ENCODE results near the gene FRMD4B. TPM values are rescaled to one million over a fixed set of nuclear protein-coding genes. Genes with fewer than 3 reads are reported as not detected.

Gene FRMD4B
- total RNA-seq, 2 donors from 2014 or later: 57.5 to 86.1 TPM

- Histone ChIP-seq H3K4me1 (ENCODE audit: control insufficient read depth in 1 of 2, low read depth in 2 of 2) (no peaks in the 10 kb centered on the region), H3K36me3 (no peaks in the 10 kb centered on the region), H3K27ac (no peak overlapping the region), H3K4me3 (no peak overlapping the region), H3K27me3 (replicated peaks; ENCODE audit: insufficient read depth) (no peaks in the 10 kb centered on the region), H3K9me3 (no peaks in the 10 kb centered on the region)
- ATAC-seq (ENCODE audit: insufficient number of reproducible peaks, low FRiP score, low read depth) (no peak), DNase-seq (ENCODE audit: low spot score) (no peak)
- TF ChIP-seq CTCF (IDR thresholded peaks at IDR 0.05): no peak
Measured at GRCh38 chr3:69145688-69146087, 240.2 kb downstream of the FRMD4B start.

- H3K9me3 ChIP-seq: no peaks in the 10 kb centered on the region
- no peak for TF ChIP-seq CTCF (IDR thresholded peaks at IDR 0.05)
- ATAC-seq (ENCODE audit: insufficient number of reproducible peaks, low FRiP score, low read depth) (no peak), DNase-seq (ENCODE audit: low spot score) (no peak)
- no peaks in the 10 kb centered on the region for H3K4me1 ChIP-seq (ENCODE audit: control insufficient read depth in 1 of 2, low read depth in 2 of 2)
- H3K27me3 ChIP-seq (replicated peaks; ENCODE audit: insufficient read depth): no peaks in the 10 kb centered on the region
- H3K4me3 ChIP-seq: no peak overlapping the region
- H3K27ac ChIP-seq: no peak overlapping the region
- H3K36me3 ChIP-seq: no peaks in the 10 kb centered on the region
Measured at GRCh38 chr3:69144631-69145245, 241.2 kb downstream of the FRMD4B start.

GRCh38 chr3:69143612-69144011 lies 242.3 kb downstream of the FRMD4B start:
- H3K4me1 ChIP-seq (ENCODE audit: control insufficient read depth in 1 of 2, low read depth in 2 of 2): no peaks in the 10 kb centered on the region
- H3K9me3 ChIP-seq: no peaks in the 10 kb centered on the region
- H3K4me3 ChIP-seq: no peak overlapping the region
- H3K36me3 ChIP-seq: no peaks in the 10 kb centered on the region
- DNase-seq (ENCODE audit: low spot score) (no peak), ATAC-seq (ENCODE audit: insufficient number of reproducible peaks, low FRiP score, low read depth) (no peak)
- H3K27ac ChIP-seq: no peak overlapping the region
- no peak for TF ChIP-seq CTCF (IDR thresholded peaks at IDR 0.05)
- H3K27me3 ChIP-seq (replicated peaks; ENCODE audit: insufficient read depth): no peaks in the 10 kb centered on the region

- ATAC-seq (ENCODE audit: insufficient number of reproducible peaks, low FRiP score, low read depth): no peak
- H3K4me3 ChIP-seq: no peak overlapping the region
- no peaks in the 10 kb centered on the region for H3K9me3 ChIP-seq
- H3K27ac ChIP-seq: no peak overlapping the region
- DNase-seq (ENCODE audit: low spot score): no peak
- H3K27me3 ChIP-seq (replicated peaks; ENCODE audit: insufficient read depth): no peaks in the 10 kb centered on the region
- no peak for TF ChIP-seq CTCF (IDR thresholded peaks at IDR 0.05)
- no peaks in the 10 kb centered on the region for H3K4me1 ChIP-seq (ENCODE audit: control insufficient read depth in 1 of 2, low read depth in 2 of 2)
- H3K36me3 ChIP-seq: no peaks in the 10 kb centered on the region
Measured at GRCh38 chr3:69142797-69143454, 243.0 kb downstream of the FRMD4B start.

GRCh38 chr3:69142090-69142489 lies 243.8 kb downstream of the FRMD4B start:
- TF ChIP-seq CTCF (IDR thresholded peaks at IDR 0.05): no peak
- no peak for DNase-seq (ENCODE audit: low spot score)
- Histone ChIP-seq H3K4me3 (no peak overlapping the region), H3K27me3 (replicated peaks; ENCODE audit: insufficient read depth) (no peaks in the 10 kb centered on the region), H3K27ac (no peak overlapping the region), H3K9me3 (no peaks in the 10 kb centered on the region), H3K36me3 (no peaks in the 10 kb centered on the region), H3K4me1 (ENCODE audit: control insufficient read depth in 1 of 2, low read depth in 2 of 2) (no peaks in the 10 kb centered on the region)
- ATAC-seq (ENCODE audit: insufficient number of reproducible peaks, low FRiP score, low read depth): no peak
